HG02884 (cell line): ENCODE results near the gene CNOT11.
"Not testable (repeated sequence)": the region's sequence is repeated elsewhere in the genome, so short reads cannot be mapped to it uniquely, and the experiment has no call there.

ENCODE experiments used
- ATAC-seq: cut with Tn5 transposase; IDR thresholded peaks from one replicate; pipeline ENCODE4 v1.9.1; 2021; ENCODE audit warnings: mild to moderate bottlenecking, moderate library complexity; ENCODE audit not compliant: unreplicated experiment

Gene CNOT11

DNA sequence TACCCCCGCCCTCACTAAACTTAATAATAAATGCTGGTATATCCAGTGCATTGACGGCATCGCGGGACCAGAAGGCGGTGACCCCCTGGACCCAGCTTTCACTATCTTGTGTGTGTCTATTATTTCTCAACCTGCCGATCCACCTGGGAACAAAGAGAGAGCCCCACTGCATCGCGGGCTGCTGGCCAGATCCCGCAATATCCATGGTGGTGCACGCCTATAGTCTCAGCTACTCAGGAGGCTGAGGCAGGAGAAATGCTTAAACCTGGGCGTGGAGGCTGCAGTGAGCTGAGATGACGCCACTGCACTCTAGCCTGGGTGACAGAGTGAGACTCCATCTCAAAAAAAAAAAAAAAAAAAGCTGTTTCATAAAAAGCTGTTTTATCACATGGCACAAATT, 7.8 kb upstream of the CNOT11 start:
- not testable (repeated sequence) for ATAC-seq

DNA sequence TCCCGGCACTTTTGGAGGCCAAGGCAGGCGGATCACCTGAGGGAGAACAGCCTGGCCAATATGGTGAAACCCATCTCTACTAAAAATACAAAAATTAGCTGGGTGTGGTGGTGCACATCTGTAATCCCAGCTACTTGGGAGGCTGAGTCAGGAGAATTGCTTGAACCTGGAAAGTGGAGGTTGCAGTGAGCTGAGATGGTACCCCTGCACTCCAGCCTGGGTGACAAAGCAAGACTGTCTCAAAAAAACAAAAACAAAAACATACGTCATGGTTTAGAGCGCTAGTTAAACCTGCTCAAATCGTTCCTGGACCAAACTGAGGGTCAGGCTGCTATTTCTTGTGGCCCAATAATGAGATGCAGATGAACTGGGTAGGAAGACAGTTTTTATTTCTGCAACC, 7.2 kb upstream of the CNOT11 start:
- ATAC-seq = not testable (repeated sequence)

DNA sequence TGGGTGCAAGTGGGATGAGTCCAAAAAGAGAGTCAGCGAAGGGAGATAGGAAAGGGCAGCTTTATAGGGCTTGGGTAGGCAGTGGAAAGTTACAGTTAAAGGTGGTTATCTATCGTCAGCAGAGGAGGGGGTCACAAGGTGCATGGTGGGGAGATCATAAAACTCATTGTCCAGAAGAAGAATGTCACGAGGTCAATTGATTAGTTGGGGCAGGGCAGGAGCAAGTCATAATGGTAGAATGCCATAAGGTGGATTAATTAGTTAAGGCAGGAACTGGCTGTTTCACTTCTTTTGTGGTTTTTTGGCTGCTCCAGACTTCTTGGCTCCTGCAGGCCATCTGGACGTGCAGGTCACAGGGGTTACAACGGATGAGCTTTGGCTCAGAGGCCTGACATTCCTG, 3.9 kb upstream of the CNOT11 start:
- ATAC-seq = not testable (repeated sequence)

DNA sequence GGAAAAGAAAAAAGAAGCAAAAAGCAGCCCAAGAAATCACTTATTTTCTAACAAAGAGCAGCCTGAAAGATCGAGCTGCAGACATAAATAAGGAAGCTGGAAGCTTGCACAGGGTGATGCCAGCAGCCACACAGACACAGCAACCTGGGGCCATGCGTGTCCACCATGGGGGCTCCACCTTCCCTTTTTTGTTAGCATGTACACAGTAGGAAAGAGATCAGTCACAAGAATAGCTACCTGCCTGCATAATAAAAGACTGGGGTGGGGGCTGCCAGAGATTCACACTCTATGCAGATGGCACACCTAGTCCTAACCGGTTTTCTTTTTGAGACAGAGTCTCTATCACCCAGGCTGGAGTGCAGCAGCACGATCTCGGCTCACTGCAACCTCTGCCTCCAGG, 2.9 kb upstream of the CNOT11 start:
- ATAC-seq = no peak

DNA sequence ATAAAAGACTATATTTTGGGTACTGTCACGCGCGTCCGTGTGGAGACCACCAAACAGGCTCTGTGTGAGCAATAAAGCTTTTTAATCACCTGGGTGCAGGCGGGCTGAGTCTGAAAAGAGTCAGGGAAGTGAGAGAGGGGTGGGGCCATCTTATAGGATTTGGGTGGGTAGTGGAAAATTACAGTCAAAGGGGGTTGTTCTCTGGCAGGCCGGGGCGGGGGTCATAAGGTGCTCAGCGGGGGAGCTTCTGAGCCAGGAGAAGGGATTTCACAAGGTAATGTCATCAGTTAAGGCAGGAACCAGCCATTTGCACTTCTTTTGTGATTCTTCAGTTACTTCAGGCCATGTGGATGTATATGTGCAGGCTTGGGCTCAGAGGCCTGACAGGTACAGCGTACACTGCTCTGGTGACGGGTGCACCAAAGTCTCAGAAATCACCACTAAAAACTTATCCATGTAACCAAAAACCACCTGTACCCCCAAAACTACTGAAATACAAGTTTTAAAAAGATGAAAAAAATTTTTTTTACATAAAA, 1.4 kb upstream of the CNOT11 start:
- not testable (repeated sequence) for ATAC-seq

DNA sequence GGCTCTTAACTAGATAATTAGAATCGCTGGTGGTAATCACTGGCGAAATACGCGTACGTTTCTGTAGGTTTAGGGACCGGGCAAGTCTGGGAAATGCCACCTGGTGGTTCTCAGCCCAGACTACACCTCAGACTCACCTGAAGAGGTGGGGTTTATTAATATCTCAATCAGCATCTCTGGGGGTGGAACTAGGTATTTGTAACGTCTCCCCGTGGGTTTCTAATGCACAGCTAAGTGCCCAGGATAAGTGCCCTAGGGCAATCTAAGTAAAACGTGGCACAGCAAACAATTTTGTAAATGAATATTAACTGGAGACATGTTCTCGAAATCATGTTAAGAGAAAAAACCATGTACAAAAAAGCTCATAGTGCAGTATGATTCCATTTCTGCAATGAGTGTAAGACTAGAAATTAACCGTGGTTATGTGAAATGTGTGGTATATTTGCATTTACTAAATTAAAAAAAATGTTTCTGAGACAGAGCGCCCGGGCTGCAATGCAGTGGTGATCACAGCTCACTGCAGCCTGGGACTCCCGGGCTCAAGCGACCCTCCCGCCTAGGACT, 760 bp upstream of the CNOT11 start:
- ATAC-seq = peak; percentile 49

DNA sequence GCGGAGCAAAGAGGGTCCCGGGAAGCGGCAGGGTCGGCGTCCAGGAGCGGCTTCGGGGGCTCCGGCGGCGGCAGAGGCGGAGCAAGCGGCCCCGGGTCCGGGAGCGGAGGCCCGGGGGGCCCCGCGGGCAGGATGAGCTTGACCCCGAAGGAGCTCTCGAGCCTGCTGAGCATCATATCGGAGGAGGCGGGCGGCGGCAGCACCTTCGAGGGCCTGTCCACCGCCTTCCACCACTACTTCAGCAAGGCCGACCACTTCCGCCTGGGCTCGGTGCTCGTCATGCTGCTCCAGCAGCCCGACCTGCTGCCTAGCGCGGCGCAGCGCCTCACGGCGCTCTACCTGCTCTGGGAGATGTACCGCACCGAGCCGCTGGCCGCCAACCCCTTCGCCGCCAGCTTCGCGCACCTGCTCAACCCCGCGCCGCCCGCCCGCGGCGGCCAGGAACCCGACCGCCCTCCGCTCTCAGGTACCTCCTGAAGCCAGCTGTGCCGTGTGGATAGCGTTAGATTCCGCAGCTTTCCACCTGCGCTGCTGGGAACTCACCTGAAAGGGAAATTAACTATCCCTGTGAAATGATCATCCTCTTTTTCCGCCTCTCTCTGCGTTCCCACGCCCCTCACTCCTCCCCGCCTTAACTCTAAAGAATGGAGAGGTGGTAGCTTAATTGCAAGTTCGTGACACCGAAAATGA, 472 bp downstream of the CNOT11 start:
- peak; percentile 43 for ATAC-seq

DNA sequence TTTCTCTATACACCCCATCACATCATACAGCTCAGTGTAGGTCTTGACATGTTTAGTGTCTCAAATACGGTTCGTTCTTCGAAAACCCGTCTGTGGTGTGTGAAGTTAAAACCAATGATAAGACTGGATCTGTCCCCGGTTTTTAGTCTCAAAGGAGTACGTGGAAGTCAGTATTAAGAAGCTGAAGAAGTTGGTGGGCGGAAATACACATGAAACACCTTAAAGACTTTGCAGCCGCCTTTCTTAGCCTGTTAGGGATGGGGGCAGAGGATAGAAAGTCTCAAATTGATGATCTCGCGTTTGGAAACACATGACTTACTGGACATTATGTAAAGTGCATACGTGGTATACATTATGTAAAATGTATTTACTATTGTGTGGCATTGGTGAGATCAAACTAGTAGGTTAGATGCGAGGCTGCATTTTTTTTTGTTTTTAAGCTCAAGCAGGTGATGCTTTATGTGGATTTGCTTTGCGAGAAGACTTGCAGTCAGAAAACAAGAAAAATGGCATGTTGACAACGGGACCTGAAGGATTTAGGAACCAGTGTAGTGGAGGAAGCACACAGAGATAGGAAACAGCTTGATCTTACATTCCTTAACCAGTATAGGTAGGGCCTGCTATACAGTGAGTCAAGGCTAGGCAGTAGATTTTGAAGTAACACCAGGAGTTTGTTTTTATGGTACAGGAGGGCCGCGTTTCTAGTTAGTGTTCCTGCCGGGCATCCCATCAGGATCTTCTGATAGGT, 1.2 kb downstream of the CNOT11 start:
- ATAC-seq = no peak

DNA sequence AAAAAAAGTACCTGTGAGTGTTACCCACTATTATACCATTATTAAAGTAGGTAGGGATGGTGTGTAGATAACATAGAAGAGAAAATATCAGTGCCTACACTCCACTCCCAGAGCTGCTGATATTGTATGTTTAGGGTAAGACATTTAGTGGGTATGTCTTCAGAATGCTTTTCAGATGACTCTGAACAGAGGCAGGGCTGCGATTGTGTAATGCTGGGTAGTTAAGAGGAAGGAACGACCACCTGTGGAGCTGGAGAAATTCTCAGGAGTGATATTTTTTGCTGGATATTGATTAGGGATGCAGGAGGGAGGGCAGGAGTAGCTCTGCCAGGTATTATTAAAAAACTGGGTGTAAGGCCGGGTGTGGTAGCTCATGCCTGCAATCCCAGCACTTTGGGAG, 2.8 kb downstream of the CNOT11 start:
- ATAC-seq = no peak

DNA sequence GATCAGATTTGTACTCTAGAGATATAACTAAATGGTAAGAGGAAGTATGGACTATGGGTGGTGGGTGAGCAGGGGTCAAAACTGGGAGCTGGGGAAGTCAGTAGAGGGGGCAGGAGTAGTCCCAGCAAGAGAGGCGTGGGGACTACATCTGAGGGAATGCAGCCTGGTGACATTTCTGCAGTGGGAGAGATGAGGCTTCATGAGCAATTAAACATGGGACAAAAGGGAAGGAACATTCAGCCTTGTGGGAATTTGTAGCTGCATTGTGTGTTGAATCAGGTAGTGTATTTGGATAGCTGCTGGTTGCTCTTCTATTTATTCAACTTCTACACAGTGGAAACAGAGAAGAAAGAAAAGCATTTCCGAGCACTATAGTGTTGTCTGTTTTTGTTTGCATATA, 3.6 kb downstream of the CNOT11 start:
- ATAC-seq = no peak

DNA sequence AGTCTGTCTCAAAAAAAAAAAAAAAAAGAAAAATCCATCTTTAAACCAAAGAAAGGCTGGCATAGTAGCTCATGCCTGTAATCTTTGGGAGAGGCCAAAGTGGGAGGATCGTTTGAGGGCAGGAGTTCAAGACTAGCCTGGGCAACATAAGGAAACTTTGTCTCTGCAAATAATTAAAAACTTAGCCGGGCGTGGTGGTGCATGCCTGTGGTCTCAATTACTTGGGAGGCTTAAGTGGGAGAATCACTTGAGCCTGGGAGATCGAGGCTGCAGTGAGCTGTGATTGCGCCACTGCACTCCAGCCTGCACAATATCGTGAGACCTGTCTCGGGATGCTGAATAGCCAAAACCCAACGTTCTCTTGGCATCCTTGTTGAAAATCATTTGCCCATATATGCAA, 6.1 kb downstream of the CNOT11 start:
- ATAC-seq = no peak

DNA sequence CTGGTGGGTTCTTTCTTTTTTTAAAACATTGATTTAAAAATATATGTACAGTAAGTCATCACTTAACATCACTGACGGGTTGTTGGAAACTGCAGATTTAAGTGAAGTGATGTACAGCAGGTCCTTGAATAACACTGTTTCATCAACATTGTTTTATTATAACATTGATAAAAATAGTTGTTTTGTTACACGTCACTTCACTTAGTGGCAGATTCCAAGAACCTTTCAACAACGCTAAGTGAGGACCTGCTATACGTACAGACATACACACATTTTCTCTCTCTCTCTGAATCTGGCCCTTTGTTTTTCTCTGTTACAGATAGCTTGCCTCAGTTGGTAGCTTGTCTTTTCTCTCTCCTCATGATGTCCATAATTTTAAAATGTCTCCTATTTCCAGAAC, 9.5 kb downstream of the CNOT11 start:
- no peak for ATAC-seq

DNA sequence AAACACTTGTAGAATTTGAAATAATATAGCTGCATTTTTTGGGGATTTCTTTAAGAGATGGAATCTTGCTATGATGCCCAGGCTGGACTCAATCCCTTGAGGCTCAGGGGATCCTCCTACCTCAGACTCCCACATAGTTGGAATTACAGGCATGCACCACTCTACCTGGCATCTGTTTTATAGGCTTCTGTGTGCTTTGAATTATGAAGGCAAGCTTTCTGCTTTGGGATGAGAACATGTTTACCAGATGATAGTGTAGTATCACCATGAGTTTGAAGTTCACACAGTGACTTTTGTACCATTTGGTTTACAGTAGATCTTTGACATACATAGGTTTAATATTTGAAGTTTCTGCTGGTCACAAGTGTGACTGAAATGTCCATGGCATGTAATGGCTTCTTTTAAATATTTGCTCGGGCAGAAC, 10.7 kb downstream of the CNOT11 start:
- no peak for ATAC-seq

DNA sequence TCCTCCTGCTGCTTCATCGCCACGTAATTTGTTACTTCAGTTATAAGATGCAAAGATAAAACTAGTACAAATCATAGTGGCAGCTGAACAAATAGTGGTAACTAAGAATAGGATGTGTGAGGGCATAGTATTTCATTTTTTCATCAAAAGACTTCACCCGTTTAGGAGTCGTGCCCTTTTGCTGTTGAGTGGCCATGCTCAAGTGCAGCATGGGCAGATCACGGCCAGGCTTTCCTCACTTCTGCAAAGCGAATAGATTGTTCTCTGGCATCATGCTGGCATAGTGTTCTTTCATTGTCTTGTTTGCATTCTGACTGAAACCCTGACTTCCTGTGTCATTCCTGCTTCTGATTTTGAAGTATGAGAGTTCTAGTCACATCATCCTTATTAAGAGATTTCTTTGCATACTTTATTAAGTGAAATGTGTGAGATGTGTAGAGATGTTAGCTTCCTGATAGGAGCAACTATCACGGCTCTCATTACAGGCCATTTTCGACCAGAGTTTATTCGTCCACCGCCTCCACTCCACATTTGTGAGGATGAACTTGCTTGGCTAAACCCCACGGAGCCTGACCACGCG, 11.8 kb downstream of the CNOT11 start:
- no peak for ATAC-seq

DNA sequence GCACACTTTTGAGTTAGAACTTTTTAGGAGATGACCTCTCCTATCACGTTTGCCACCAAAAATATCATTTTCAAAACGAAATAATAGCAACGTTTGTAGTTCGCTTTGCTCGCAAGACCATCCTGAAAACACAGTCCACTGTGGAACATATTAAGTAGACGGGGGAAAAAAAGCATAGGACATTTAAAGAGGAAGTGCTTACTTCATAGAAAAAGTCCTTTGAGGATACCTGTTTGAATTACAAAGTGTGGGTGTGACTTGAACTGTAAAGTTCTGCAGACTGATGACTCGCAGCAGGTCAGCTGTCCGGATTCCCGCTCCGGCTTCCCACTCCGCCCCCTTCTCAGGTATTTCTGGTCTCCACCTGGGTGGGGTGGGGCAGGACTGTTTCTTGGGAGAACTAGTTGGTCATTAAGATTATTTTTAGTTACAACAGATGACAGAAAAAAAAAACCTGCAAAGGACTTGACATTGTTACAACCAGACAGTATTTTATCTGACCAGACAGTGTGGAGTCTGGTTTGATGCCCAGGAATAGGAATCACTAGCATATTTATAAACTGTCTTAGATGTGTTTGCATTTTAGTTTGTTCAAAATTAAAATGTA, 13.3 kb downstream of the CNOT11 start:
- ATAC-seq = no peak

DNA sequence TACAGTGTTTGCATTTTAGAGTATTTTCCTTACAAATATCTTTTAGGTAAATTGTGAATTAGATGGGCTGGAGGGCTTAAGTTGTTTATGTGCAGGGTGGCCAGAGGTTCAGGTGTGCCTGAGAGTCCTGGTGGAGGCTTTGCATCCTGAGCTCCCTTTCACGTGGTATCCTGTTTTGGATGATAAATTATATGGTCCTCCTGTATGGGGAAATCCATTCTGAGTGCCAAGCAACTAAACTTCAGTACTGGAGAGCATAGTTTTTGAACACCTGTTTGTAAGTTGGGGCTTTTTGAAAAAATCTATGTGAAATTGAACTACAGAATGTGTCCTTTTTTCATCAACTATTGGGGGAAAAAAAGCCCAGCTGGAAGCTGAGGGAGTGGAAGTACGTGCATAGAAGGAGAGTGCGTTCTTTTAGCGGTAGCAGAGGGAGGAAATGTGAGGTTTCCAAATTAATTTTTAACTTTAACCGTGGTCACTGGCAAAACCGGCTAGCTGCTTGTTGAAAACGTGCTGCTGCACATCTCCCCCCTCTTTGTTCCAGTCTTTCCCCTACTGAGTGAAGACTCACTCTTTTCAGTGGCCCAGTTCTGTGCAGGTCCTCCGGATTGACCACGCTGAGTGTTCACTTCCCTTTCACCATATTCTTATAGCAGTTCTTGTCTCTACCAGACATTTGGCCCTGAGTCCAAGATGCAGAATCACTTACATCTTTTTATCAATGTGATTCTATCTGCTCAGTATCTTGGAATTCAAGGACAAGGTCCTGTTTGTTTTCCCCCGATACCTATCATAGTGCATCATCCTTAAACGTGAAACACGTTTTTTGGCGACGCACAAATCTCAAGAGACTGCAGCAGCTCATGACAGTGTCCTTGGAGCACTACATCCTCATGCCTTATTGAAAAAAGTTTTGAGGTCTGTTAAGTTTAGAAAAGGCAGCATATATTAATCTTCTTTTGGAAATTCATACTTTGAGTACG, 15.3 kb downstream of the CNOT11 start:
- ATAC-seq = no peak

DNA sequence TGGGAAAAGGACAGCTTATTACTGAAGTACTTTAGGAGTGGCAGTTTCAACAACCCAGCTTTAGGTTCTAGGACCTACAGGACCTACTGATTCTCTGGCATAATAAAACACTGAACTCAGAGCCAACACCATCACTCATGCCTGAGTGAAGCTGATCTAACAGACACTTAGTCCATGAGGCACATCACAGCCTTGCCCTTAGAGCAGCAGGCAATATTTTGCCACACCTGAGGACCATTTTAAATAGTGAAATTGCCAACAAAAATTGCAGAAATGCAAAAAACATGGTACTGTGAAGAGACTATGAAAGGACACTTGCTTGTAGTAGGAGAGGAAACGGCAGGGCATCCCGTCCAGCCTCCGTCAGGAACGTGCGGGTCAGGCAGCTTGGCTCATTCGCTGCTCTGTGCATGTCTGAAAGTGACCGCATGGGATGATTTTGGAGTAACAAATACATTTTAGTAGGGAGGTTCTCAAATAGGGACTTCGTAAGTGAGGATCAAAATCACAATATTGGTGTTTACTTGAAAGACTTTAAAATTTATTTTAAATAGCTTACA, 18.1 kb downstream of the CNOT11 start:
- no peak for ATAC-seq

DNA sequence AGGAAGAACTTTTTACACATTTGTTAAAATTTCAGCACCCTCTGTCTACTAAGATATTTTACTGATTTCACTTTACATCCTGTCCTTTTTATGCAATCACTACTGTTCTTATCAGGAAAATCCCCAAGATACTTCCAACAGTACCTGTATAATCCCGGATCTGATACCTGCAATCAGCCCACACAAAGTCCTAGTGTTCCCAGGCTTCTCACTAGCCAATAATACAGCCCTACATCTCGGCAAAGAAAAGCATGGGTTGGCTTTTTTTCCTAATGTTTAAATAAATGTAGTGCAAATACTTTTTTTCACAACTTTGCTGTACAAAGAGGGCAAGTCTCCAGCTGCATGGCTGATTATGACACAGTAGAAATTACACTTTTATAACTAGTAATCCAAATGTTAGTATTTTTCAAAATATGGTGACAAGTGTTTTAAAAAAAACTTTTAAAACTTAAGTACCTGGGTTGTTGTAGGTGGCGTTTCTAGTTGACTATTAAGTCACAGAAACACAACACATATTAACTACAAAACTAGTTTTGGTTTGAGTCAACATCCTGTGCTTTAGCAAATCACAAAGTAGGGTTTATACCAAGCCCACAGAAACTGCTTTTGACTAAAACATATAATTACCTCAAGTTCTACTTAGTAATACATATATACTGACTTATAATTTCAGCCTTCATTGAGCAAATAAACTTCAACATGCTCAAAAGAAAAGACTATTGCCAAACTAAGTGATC, 19.5 kb downstream of the CNOT11 start:
- ATAC-seq = peak; percentile 95

DNA sequence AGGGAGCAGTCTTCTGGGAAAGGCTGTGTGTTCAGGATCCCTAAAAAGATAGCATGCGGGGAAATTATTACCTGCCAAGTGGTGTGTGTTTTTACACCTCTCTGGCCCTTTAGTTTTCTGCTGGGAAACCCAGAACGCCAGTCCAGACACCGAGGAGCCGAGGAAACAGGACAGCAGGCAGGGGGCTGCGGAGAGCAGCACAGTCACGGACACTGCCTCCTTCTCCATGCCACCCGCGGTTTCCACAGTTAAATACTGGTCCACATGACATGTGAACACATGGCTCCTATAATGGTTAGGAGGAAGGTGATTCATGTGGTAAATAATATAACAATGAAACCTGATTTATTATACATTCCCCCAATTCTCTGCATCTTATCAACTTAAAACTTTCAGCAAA, 20.4 kb downstream of the CNOT11 start:
- ATAC-seq = no peak
